SK-N-SH (cell line): ENCODE measurements around the gene TNFRSF1A. TPM values are rescaled to one million over a fixed set of nuclear protein-coding genes. Genes with fewer than 3 reads are reported as not detected.

Experiments
- CTCF ChIA-PET: fragments of 300-600, 350-600 bp; formaldehyde crosslinking; extraction: SDS; loops from one replicate; lab custom pipeline; 2021; lab: Yijun Ruan, JAX
- POLR2A ChIA-PET: fragments of 350-600 bp; sonication (Branson Sonifier 250); formaldehyde crosslinking; extraction: SDS; loops from one replicate; lab custom pipeline; 2020; ENCODE audit warnings: antibody characterized with exemption, inconsistent platforms; lab: Yijun Ruan, JAX
- DNase-seq: peaks from one replicate; pipeline ENCODE4 v3.0.0; 2012
- H2AFZ ChIP-seq: fragments of 200-600 bp; sonication (generic); 2 replicates; pipeline ENCODE4 v1.8.1; 2016; ENCODE audit warnings: antibody characterized with exemption, mild to moderate bottlenecking, low read depth
- H3F3A ChIP-seq: fragments of 200-600 bp; sonication (generic); replicated peaks from 2 replicates; pipeline ENCODE3; 2016; ENCODE audit warnings: antibody characterized with exemption, mild to moderate bottlenecking; ENCODE audit not compliant: insufficient read depth
- H3K27ac ChIP-seq, 2 experiments: fragments of 200-500 bp in 1 of 2; fragments of 200-600 bp in 1 of 2; sonication (Bioruptor generic) in 1 of 2; sonication (generic), shearing (Covaris generic) in 1 of 2; 2 replicates each; pipeline versions ENCODE4 v1.5.1 to v1.6.1; 2014 to 2016; ENCODE audit warnings: low read depth in 2 of 2, inconsistent platforms in 1 of 2, low read length in 1 of 2, mild to moderate bottlenecking in 1 of 2, mixed read lengths in 1 of 2
- H3K27me3 ChIP-seq: fragments of 200-600 bp; sonication (generic), shearing (Covaris generic); 2 replicates; pipeline ENCODE4 v1.6.1; 2016; ENCODE audit warnings: mixed run types; ENCODE audit not compliant: insufficient read depth
- H3K36me3 ChIP-seq, 2 experiments: fragments of 200-500 bp in 1 of 2; fragments of 200-600 bp in 1 of 2; sonication (Bioruptor generic) in 1 of 2; sonication (generic) in 1 of 2; replicated peaks in 1 of 2; 2 replicates each; pipeline versions ENCODE3 to v1.5.1; 2014 to 2016; ENCODE audit warnings: low read length in 1 of 2, mild to moderate bottlenecking in 1 of 2; ENCODE audit not compliant: insufficient read depth in 2 of 2, control insufficient read depth in 1 of 2
- H3K4me1 ChIP-seq, 2 experiments: fragments of 200-500 bp in 1 of 2; fragments of 200-600 bp in 1 of 2; sonication (Bioruptor generic) in 1 of 2; sonication (generic), shearing (Covaris generic) in 1 of 2; 2 replicates each; pipeline versions ENCODE4 v1.5.1 to v1.6.1; 2014 to 2016; ENCODE audit warnings: low read depth in 1 of 2, low read length in 1 of 2, mixed run types in 1 of 2; ENCODE audit not compliant: insufficient read depth in 2 of 2, control insufficient read depth in 1 of 2
- H3K4me2 ChIP-seq: fragments of 200-600 bp; sonication (generic), shearing (Covaris generic); 2 replicates; pipeline ENCODE4 v1.6.1; 2017; ENCODE audit warnings: mixed run types
- H3K4me3 ChIP-seq, 2 experiments: fragments of 200-500 bp in 1 of 2; fragments of 200-600 bp in 1 of 2; sonication (Bioruptor generic) in 1 of 2; sonication (generic), shearing (Covaris generic) in 1 of 2; 2 replicates each; pipeline versions ENCODE4 v1.5.1 to v1.8.1; 2014 to 2016; ENCODE audit warnings: low read depth in 2 of 2, inconsistent platforms in 1 of 2, low read length in 1 of 2, mild to moderate bottlenecking in 1 of 2, mixed read lengths in 1 of 2, moderate library complexity in 1 of 2
- H3K79me2 ChIP-seq: fragments of 200-600 bp; sonication (generic); 2 replicates; pipeline ENCODE4 v1.8.1; 2017; ENCODE audit warnings: mild to moderate bottlenecking; ENCODE audit not compliant: insufficient read depth
- H3K9ac ChIP-seq: fragments of 200-600 bp; sonication (generic); 2 replicates; pipeline ENCODE4 v1.6.1; 2017; ENCODE audit warnings: mixed run types
- H3K9me2 ChIP-seq: fragments of 200-600 bp; sonication (generic); 2 replicates; pipeline ENCODE4 v1.6.1; 2017; ENCODE audit warnings: mixed run types
- H3K9me3 ChIP-seq: fragments of 200-600 bp; sonication (generic); 2 replicates; pipeline ENCODE4 v1.6.1; 2017; ENCODE audit warnings: mixed run types, mild to moderate bottlenecking, moderate library complexity
- H4K20me1 ChIP-seq: fragments of 200-600 bp; sonication (generic); 2 replicates; pipeline ENCODE4 v1.6.1; 2017; ENCODE audit warnings: mild to moderate bottlenecking, mixed run types; ENCODE audit not compliant: insufficient read depth
- EP300 ChIP-seq, 2 experiments: IDR thresholded peaks; 2 replicates each; pipeline versions ENCODE4 v1.4.0 to v1.6.1; 2012; ENCODE audit warnings: borderline replicate concordance in 1 of 2, low read depth in 1 of 2, low read length in 1 of 2
- EZH2phosphoT487 ChIP-seq: fragments of 200-600 bp; sonication (generic); IDR thresholded peaks from 2 replicates; pipeline ENCODE4 v1.6.1; 2017; ENCODE audit warnings: low read depth, mixed run types, mild to moderate bottlenecking, antibody characterized with exemption, moderate library complexity, borderline replicate concordance
- FOSL2 ChIP-seq: IDR thresholded peaks from 2 replicates; pipeline ENCODE4 v1.4.0; 2012; ENCODE audit warnings: low read depth, mild to moderate bottlenecking, moderate library complexity, borderline replicate concordance
- FOXJ3 ChIP-seq: sonication (generic); formaldehyde crosslinking; IDR thresholded peaks from 2 replicates; pipeline ENCODE4 v1.5.1; 2020; ENCODE audit warnings: mild to moderate bottlenecking, missing genetic modification reagents
- FOXM1 ChIP-seq: IDR thresholded peaks from 2 replicates; pipeline ENCODE4 v1.4.0; 2012; ENCODE audit warnings: low read depth, mild to moderate bottlenecking
- GATA2 ChIP-seq: sonication (generic); formaldehyde crosslinking; IDR thresholded peaks from 2 replicates; pipeline ENCODE4 v1.5.0; 2020; ENCODE audit warnings: mild to moderate bottlenecking, missing genetic modification reagents
- IRF3 ChIP-seq: fragments of 150-350 bp; IDR thresholded peaks from 2 replicates; pipeline ENCODE4 v1.6.1; 2016; ENCODE audit warnings: mild to moderate bottlenecking, low read depth, low read length
- JUND ChIP-seq: IDR thresholded peaks from 2 replicates; pipeline ENCODE4 v1.4.0; 2012
- MEF2A ChIP-seq: IDR thresholded peaks from 2 replicates; pipeline ENCODE4 v1.4.0; 2012; ENCODE audit warnings: low read depth, borderline replicate concordance
- MXI1 ChIP-seq: IDR thresholded peaks from 2 replicates; pipeline ENCODE4 v1.6.1; 2012; ENCODE audit warnings: mild to moderate bottlenecking, low read depth, low read length, improper control_type of control experiment
- NFIC ChIP-seq: IDR thresholded peaks from 2 replicates; pipeline ENCODE4 v1.4.0; 2012; ENCODE audit warnings: borderline replicate concordance
- NRF1 ChIP-seq: IDR thresholded peaks from 2 replicates; pipeline ENCODE4 v1.6.1; 2012; ENCODE audit warnings: low read depth, mild to moderate bottlenecking, low read length
- PBX3 ChIP-seq: IDR thresholded peaks from 2 replicates; pipeline ENCODE4; 2012
- POLR2AphosphoS5 ChIP-seq: IDR thresholded peaks from 2 replicates; pipeline ENCODE4 v1.6.1; 2012; ENCODE audit warnings: low read depth, low read length
- RCOR1 ChIP-seq: fragments of 150-350 bp; IDR thresholded peaks from 2 replicates; pipeline ENCODE4 v1.6.1; 2017; ENCODE audit warnings: antibody characterized with exemption, low read length
- REST ChIP-seq: IDR thresholded peaks from 2 replicates; pipeline ENCODE4 v1.6.1; 2012; ENCODE audit warnings: mild to moderate bottlenecking, low read depth, low read length, moderate library complexity
- RXRA ChIP-seq: IDR thresholded peaks from 2 replicates; pipeline ENCODE4 v1.4.0; 2012; ENCODE audit warnings: low read depth, mild to moderate bottlenecking, borderline replicate concordance
- SIN3A ChIP-seq: IDR thresholded peaks from 2 replicates; pipeline ENCODE4 v1.6.1; 2012; ENCODE audit warnings: low read depth, mild to moderate bottlenecking, low read length, moderate library complexity, borderline replicate concordance
- SMC3 ChIP-seq: IDR thresholded peaks from 2 replicates; pipeline ENCODE4 v1.6.1; 2012; ENCODE audit warnings: low read depth, low read length, improper control_type of control experiment
- TAF1 ChIP-seq: IDR thresholded peaks from 2 replicates; pipeline ENCODE4 v1.6.1; 2012; ENCODE audit warnings: low read depth, mild to moderate bottlenecking, low read length, moderate library complexity, borderline replicate concordance
- TCF12 ChIP-seq: IDR thresholded peaks from 2 replicates; pipeline ENCODE4 v1.4.0; 2012
- USF1 ChIP-seq: IDR thresholded peaks from 2 replicates; pipeline ENCODE4 v1.4.0; 2012; ENCODE audit warnings: low read depth, borderline replicate concordance
- YY1 ChIP-seq: IDR thresholded peaks from 2 replicates; pipeline ENCODE4 v1.4.0; 2012; ENCODE audit warnings: low read depth, mild to moderate bottlenecking
- ZBTB33 ChIP-seq: IDR thresholded peaks from 2 replicates; pipeline ENCODE4 v1.4.0; 2012; ENCODE audit warnings: low read depth, borderline replicate concordance
- WGBS: methylation state at CpG from one replicate; pipeline ENCODE4 v1.1.6; 2017; ENCODE audit warnings: low lambda C conversion rate; 5-methylcytosine and 5-hydroxymethylcytosine counted together
- polyA plus RNA-seq, 3 experiments: library from polyadenylated mRNA; depleted of rRNA; stranded (reverse); fragments of >200 nt; gene quantifications; 2 replicates each; pipeline ENCODE4 v1.2.3, GENCODE V29; 2012

Gene TNFRSF1A
- polyA plus RNA-seq, 1 of the 3 experiments (the other 2 are of a cell fraction): 92.9 TPM

- WGBS: 2% methylated on average over 12 of the region's 12 CpGs
- Histone ChIP-seq H3K36me3 (peaks cover 20 to 23% of the 10 kb centered on the region in 2 experiments), H3K9me3 (no peaks in the 10 kb centered on the region), H3K9me2 (no peaks in the 10 kb centered on the region), H3K4me2 (peak overlapping the region; percentile 88), H3K27ac (peak overlapping the region; percentile 96 to 100), H3K4me1 (peaks cover 52 to 71% of the 10 kb centered on the region in 2 experiments), H4K20me1 (peaks cover 12% of the 10 kb centered on the region; the same call in 1 of the 2 replicates), H3F3A (peaks cover 59% of the 10 kb centered on the region), H3K79me2 (peaks cover 78% of the 10 kb centered on the region), H3K4me3 (peak overlapping the region; percentile 31 to 57), H3K9ac (peak overlapping the region; percentile 83), H2AFZ (no peak overlapping the region), H3K27me3 (no peaks in the 10 kb centered on the region)
- peak; percentile 74 for DNase-seq
- ChIA-PET POLR2A (interaction anchor here (1.0 to 1.4 kb wide), 2 partner anchors 134 to 198 kb away, joined by 4 to 7 read pairs; partner anchors contain the start of genes GAPDH and VAMP1), CTCF (interaction anchor here (0.6 to 2.5 kb wide), 6 partner anchors 49 to 348 kb away, joined by 3 to 10 read pairs (median 4); no protein-coding TSS in a partner anchor)
- TF ChIP-seq EP300 (IDR thresholded peaks at IDR 0.05; ENCODE audit: borderline replicate concordance in 1 of 2, low read depth in 1 of 2, low read length in 1 of 2): peak; percentile 54 to 76; a peak in 2 of 4 replicates
- no peak for TF ChIP-seq GATA2 (CRISPR knock-in tag)
- TF ChIP-seq TAF1: peak; percentile 40; the same call in 1 of the 2 replicates
- TF ChIP-seq PBX3: peak; percentile 47
- no peak for TF ChIP-seq RCOR1
- peak; percentile 46 for TF ChIP-seq MXI1
- TF ChIP-seq JUND: peak; percentile 89
- peak; percentile 82 for TF ChIP-seq USF1
- TF ChIP-seq FOXJ3 (CRISPR knock-in tag): no peak
- TF ChIP-seq POLR2AphosphoS5: peak; percentile 65
- 0 out of 2 replicates have a peak, but pooled peaks have one; percentile 14 for TF ChIP-seq SIN3A
- TF ChIP-seq RXRA: peak; percentile 84; the same call in 1 of the 2 replicates
- TF ChIP-seq NRF1: no peak
- TF ChIP-seq SMC3: no peak
- no peak for TF ChIP-seq YY1
- no peak for TF ChIP-seq IRF3
- no peak for TF ChIP-seq FOXM1
- TF ChIP-seq REST: peak; percentile 68; the same call in 1 of the 2 replicates
- 0 out of 2 replicates have a peak, but pooled peaks have one; percentile 11 for TF ChIP-seq ZBTB33
- TF ChIP-seq FOSL2: peak; percentile 87
- no peak for TF ChIP-seq EZH2phosphoT487
- peak; percentile 60 for TF ChIP-seq NFIC
- no peak for TF ChIP-seq MEF2A
- peak; percentile 70 for TF ChIP-seq TCF12
Observed at GRCh38 chr12:6336079-6336888, 5.6 kb downstream of the TNFRSF1A start.
